DOHH2 (cell line): ENCODE measurements around the gene MBD6.

ENCODE experiments used
- H3F3A ChIP-seq: fragments of 200-600 bp; sonication (generic), shearing (Covaris generic); 2 replicates; pipeline ENCODE4 v1.6.0; 2016; ENCODE audit warnings: antibody characterized with exemption, mild to moderate bottlenecking; ENCODE audit not compliant: control insufficient read depth, insufficient read depth
- H3K27ac ChIP-seq: fragments of 200-600 bp; sonication (generic); 2 replicates; pipeline ENCODE4 v1.5.1; 2014; ENCODE audit warnings: low read depth, mild to moderate bottlenecking, low read length, moderate library complexity
- H3K27me3 ChIP-seq: fragments of 200-600 bp; sonication (generic); 2 replicates; pipeline ENCODE4 v1.6.1; 2014; ENCODE audit warnings: mild to moderate bottlenecking, low read length, mixed read lengths; ENCODE audit not compliant: control insufficient read depth
- H3K36me3 ChIP-seq: fragments of 200-600 bp; sonication (generic); 2 replicates; pipeline ENCODE4 v1.6.1; 2014; ENCODE audit warnings: mild to moderate bottlenecking, low read length, moderate library complexity, mixed read lengths; ENCODE audit not compliant: control insufficient read depth
- H3K4me1 ChIP-seq: fragments of 200-600 bp; sonication (generic); 2 replicates; pipeline ENCODE4 v1.6.1; 2014; ENCODE audit warnings: mild to moderate bottlenecking, low read length, mixed read lengths; ENCODE audit not compliant: control insufficient read depth
- H3K4me2 ChIP-seq: fragments of 200-600 bp; sonication (generic); 2 replicates; pipeline ENCODE4 v1.6.0; 2014; ENCODE audit warnings: mild to moderate bottlenecking, low read length, moderate library complexity
- H3K4me3 ChIP-seq: fragments of 200-600 bp; sonication (generic); 2 replicates; pipeline ENCODE4 v1.5.1; 2014; ENCODE audit warnings: mild to moderate bottlenecking, low read length, mixed read lengths
- H3K79me2 ChIP-seq: fragments of 200-600 bp; sonication (generic); 2 replicates; pipeline ENCODE4 v1.6.1; 2014; ENCODE audit warnings: mild to moderate bottlenecking, low read length, mixed read lengths; ENCODE audit not compliant: control insufficient read depth
- H3K9me2 ChIP-seq: fragments of 200-600 bp; sonication (generic); replicated peaks from 2 replicates; pipeline ENCODE4 v1.6.1; 2014; ENCODE audit warnings: mild to moderate bottlenecking, low read length, mixed read lengths; ENCODE audit not compliant: control insufficient read depth
- H3K9me3 ChIP-seq: fragments of 200-600 bp; sonication (generic); 2 replicates; pipeline ENCODE4 v1.6.1; 2014; ENCODE audit warnings: antibody characterized with exemption, low read length, mixed read lengths; ENCODE audit not compliant: control insufficient read depth, insufficient read depth
- H4K20me1 ChIP-seq: fragments of 200-600 bp; sonication (generic); 2 replicates; pipeline ENCODE4 v1.6.0; 2014; ENCODE audit warnings: low read depth, mild to moderate bottlenecking, antibody characterized with exemption, low read length, moderate library complexity; ENCODE audit not compliant: control insufficient read depth, insufficient read depth
- EZH2phosphoT487 ChIP-seq: fragments of 200-600 bp; sonication (generic); IDR thresholded peaks from 2 replicates; pipeline ENCODE4 v1.6.1; 2017; ENCODE audit warnings: borderline replicate concordance, mild to moderate bottlenecking, antibody characterized with exemption, low read length, moderate library complexity, mixed read lengths
- TF ChIP-seq, protein P1 (sequence below): fragments of 200-600 bp; sonication (generic); IDR thresholded peaks from one replicate; pipeline ENCODE4 v1.5.1; 2014; ENCODE audit warnings: antibody characterized with exemption, mild to moderate bottlenecking, low read depth, low read length; ENCODE audit not compliant: poor library complexity, severe bottlenecking

MBD6 gene

DNA sequence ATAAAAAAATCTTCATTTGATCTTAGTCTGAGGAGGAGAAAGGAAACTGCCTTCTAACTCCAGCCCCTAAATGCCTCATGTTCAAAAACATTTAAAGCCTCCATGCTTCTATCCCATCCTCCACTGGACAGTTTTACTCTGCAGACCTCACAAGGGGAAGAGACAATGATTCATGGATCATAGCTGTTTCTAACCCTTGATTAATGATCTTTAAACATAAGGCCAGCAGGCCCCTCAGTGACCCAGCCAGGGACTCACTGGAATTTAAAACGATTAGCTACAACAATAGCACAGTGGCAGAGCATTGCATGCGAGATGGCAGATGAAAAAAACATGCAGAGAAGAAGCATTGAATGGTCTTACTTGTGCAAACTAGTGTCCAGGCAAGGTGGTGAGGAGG, 18.4 kb downstream of the MBD6 start:
- H4K20me1 ChIP-seq: no peaks in the 10 kb centered on the region
- peaks cover 3% of the 10 kb centered on the region; the same call in 1 of the 2 replicates for H3F3A ChIP-seq
- H3K79me2 ChIP-seq: peaks cover 22% of the 10 kb centered on the region
- peaks cover 13% of the 10 kb centered on the region for H3K4me1 ChIP-seq
- no peak overlapping the region for H3K4me2 ChIP-seq
- peaks cover 27% of the 10 kb centered on the region for H3K36me3 ChIP-seq
- H3K9me3 ChIP-seq: no peaks in the 10 kb centered on the region
- H3K27ac ChIP-seq: no peak overlapping the region
- TF ChIP-seq, protein P1, sequence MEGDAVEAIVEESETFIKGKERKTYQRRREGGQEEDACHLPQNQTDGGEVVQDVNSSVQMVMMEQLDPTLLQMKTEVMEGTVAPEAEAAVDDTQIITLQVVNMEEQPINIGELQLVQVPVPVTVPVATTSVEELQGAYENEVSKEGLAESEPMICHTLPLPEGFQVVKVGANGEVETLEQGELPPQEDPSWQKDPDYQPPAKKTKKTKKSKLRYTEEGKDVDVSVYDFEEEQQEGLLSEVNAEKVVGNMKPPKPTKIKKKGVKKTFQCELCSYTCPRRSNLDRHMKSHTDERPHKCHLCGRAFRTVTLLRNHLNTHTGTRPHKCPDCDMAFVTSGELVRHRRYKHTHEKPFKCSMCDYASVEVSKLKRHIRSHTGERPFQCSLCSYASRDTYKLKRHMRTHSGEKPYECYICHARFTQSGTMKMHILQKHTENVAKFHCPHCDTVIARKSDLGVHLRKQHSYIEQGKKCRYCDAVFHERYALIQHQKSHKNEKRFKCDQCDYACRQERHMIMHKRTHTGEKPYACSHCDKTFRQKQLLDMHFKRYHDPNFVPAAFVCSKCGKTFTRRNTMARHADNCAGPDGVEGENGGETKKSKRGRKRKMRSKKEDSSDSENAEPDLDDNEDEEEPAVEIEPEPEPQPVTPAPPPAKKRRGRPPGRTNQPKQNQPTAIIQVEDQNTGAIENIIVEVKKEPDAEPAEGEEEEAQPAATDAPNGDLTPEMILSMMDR: no peak
- TF ChIP-seq EZH2phosphoT487: no peak
- no peak overlapping the region for H3K4me3 ChIP-seq
- no peaks in the 10 kb centered on the region for H3K9me2 ChIP-seq
- H3K27me3 ChIP-seq: no peaks in the 10 kb centered on the region

DNA sequence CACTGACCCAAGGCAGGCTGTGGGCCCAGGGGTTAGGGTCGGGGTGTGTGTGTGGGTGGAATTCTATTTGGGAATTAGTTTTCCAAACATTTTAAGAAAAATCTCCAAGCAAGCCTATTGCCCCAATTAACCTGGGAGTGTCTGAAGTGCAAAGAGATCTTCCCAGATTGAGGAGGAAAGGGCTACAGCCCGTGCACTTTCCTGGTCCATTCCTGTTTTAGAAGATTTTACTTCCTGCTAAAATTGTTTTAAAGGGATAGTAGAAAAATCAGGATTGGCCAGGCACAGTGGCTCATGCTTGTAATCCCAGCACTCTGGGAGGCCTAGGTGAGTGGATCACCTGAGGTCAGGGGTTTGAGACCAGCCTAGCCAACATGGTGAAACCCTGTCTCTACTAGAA, 19.1 kb downstream of the MBD6 start:
- peaks cover 29% of the 10 kb centered on the region for H3K36me3 ChIP-seq

DNA sequence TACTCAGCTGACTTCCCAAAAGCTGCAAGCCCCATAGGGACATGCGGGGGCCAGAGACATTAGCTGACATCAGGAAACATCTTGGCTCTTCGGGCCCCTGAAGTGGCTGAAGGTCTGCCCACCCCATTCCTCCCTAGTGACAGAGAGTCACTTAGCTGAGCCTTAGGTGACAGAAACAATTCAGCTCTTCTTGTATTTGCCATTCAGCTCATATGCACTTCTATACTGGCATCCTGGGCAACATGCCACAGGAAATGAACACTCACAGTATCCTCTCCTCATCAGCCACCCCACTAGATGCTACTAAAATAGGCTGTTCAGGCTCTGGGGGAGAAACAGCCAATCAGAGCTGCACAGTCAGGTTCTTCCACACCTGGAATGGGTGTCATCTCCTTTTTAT, 21.0 kb downstream of the MBD6 start:
- Histone ChIP-seq H3K27me3 (peaks cover under 1% of the 10 kb centered on the region; the same call in 1 of the 2 replicates), H3K9me3 (no peaks in the 10 kb centered on the region), H4K20me1 (no peaks in the 10 kb centered on the region), H3F3A (peaks cover 9% of the 10 kb centered on the region), H3K4me1 (peaks cover 24% of the 10 kb centered on the region), H3K79me2 (peaks cover 31% of the 10 kb centered on the region), H3K36me3 (peaks cover 30% of the 10 kb centered on the region), H3K27ac (no peak overlapping the region), H3K9me2 (no peaks in the 10 kb centered on the region), H3K4me2 (no peak overlapping the region), H3K4me3 (no peak overlapping the region)
- TF ChIP-seq, protein P1: no peak
- no peak for TF ChIP-seq EZH2phosphoT487

More for the DNA sequence above, 19.1 kb downstream of the MBD6 start:
- no peaks in the 10 kb centered on the region for H3K9me2 ChIP-seq
- H3K4me1 ChIP-seq: peaks cover 17% of the 10 kb centered on the region
- no peaks in the 10 kb centered on the region for H3K27me3 ChIP-seq
- H3K4me3 ChIP-seq: no peak overlapping the region
- H4K20me1 ChIP-seq: no peaks in the 10 kb centered on the region
- no peak for TF ChIP-seq EZH2phosphoT487
- TF ChIP-seq, protein P1: no peak
- peaks cover 29% of the 10 kb centered on the region for H3K79me2 ChIP-seq
- no peak overlapping the region for H3K27ac ChIP-seq
- peaks cover 3% of the 10 kb centered on the region; the same call in 1 of the 2 replicates for H3F3A ChIP-seq
- H3K9me3 ChIP-seq: no peaks in the 10 kb centered on the region
- H3K4me2 ChIP-seq: no peak overlapping the region
